Esophagus muscularis mucosa (tissue), 4 donors: Measurements from ENCODE around the gene VGLL4. TPM values are rescaled to one million over a fixed set of nuclear protein-coding genes. Genes with fewer than 3 reads are reported as not detected.

Experiments used
- DNase-seq: peaks from one replicate; pipeline ENCODE4 v3.0.0-alpha.2; 2017; ENCODE audit errors: extremely low spot score
- H3K27ac ChIP-seq, 4 donors: fragments of 200-600 bp; sonication (generic); replicated peaks in 1 of 4; 1 replicate in 3 of 4; 2 replicates in 1 of 4; pipeline ENCODE4 v1.5.1; 2016 to 2019; ENCODE audit warnings: mild to moderate bottlenecking in 1 of 4
- H3K27me3 ChIP-seq, 4 donors: fragments of 200-600 bp; sonication (generic); one replicate each; pipeline versions ENCODE4 v1.5.1 to v1.6.0; 2016 to 2019
- H3K36me3 ChIP-seq, 4 donors: fragments of 200-600 bp; sonication (generic); one replicate each; pipeline ENCODE4 v1.5.1; 2016 to 2019
- H3K4me1 ChIP-seq, 4 donors: fragments of 200-600 bp; sonication (generic); one replicate each; pipeline ENCODE4 v1.5.1; 2016 to 2019
- H3K4me3 ChIP-seq, 4 donors: fragments of 200-600 bp; sonication (generic); 1 replicate in 2 of 4; 2 replicates in 2 of 4; pipeline ENCODE4 v1.5.1; 2016 to 2019; ENCODE audit warnings: mild to moderate bottlenecking in 4 of 4, moderate library complexity in 1 of 4
- H3K9me3 ChIP-seq, 4 donors: fragments of 200-600 bp; sonication (generic); 1 replicate in 3 of 4; 2 replicates in 1 of 4; pipeline ENCODE4 v1.5.1; 2016 to 2019
- EP300 ChIP-seq: sonication (generic); formaldehyde crosslinking; IDR thresholded peaks from one replicate; pipeline ENCODE4 v1.6.1; 2017; ENCODE audit warnings: antibody characterized with exemption
- POLR2A ChIP-seq: fragments of 450-650 bp; IDR thresholded peaks from one replicate; pipeline ENCODE4 v1.6.1; 2017; ENCODE audit warnings: antibody characterized with exemption, moderate library complexity, mild to moderate bottlenecking, low read depth
- POLR2AphosphoS5 ChIP-seq, 2 donors: sonication (generic); formaldehyde crosslinking; IDR thresholded peaks; one replicate each; pipeline ENCODE4 v1.6.1; 2017; ENCODE audit warnings: antibody characterized with exemption in 2 of 2
- WGBS: methylation state at CpG from one replicate; pipeline ENCODE4 v1.1.5; 2018; 5-methylcytosine and 5-hydroxymethylcytosine counted together
- intact Hi-C: fragments of 100-400 bp; cut with DNase I; formaldehyde crosslinking; loops from one replicate; pipeline ENCODE4 v1.15.1; 2023
- total RNA-seq, 4 donors: library from RNA; depleted of rRNA; stranded (reverse); fragments of >200 nt; gene quantifications; one replicate each; pipeline versions ENCODE4 v1.1.0 to v1.2.1, GENCODE V29; 2016
- TF ChIP-seq, protein P1 (sequence below), 3 experiments: fragments of 200-600 bp in 2 of 3; fragments of 450-650 bp in 1 of 3; sonication (generic) in 2 of 3; IDR thresholded peaks; one replicate each; pipeline ENCODE4 v1.5.1; 2017 to 2019; ENCODE audit warnings: antibody characterized with exemption in 3 of 3, mild to moderate bottlenecking in 2 of 3, moderate library complexity in 1 of 3

The VGLL4 gene
- total RNA-seq, 4 donors from 2014 or later: 51.5 to 222 (median 80.7) TPM

GRCh38 chr3:11625376-11626083 lies 18.2 kb downstream of the VGLL4 start:
- H3K4me1 ChIP-seq: peaks cover 52 to 86% (median 69%) of the 10 kb centered on the region in 4 donors

DNA sequence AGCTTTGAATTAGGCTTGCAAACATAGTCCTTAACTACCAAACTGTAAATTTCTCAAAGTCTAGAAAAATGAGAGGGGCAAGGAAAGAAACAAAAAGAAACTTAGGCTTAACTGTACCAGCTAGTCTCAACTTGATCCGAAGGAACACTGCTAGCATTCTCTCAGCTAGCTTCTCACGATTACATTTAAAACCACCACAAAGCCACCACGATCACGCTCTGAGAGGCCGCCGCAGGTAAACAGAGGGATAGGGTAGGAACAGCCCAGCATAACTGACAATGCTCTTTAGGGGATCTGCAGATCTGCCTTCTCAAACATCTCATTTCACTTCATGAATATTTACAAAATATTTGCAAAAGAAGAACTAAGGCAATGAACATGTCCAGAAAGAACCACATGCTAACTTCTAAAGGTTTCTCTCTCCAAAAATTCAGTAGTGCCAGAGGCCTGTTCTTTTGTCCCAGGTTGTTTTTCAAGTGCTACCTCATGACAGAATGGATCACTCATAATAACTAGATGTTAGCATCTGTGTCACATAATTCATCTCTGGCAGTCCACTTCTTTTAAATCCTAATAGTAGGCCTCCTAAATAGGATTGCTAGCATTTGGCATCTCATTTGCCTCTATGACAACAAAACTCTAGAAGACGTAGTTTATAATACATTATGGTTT lies 18.9 kb downstream of the VGLL4 start:
- H3K9me3 ChIP-seq: no peaks in the 10 kb centered on the region
- no peak overlapping the region for H3K27ac ChIP-seq
- DNase-seq: no peak
- WGBS: 88% methylated on average over 7 of the region's 7 CpGs
- no peak overlapping the region for H3K4me3 ChIP-seq
- H3K36me3 ChIP-seq: no peaks in the 10 kb centered on the region
- no peaks in the 10 kb centered on the region for H3K27me3 ChIP-seq
- H3K4me1 ChIP-seq: peaks cover 50 to 86% (median 69%) of the 10 kb centered on the region in 4 donors
- no peak for TF ChIP-seq POLR2A
- no peak for TF ChIP-seq POLR2AphosphoS5 (IDR thresholded peaks at IDR 0.05)
- TF ChIP-seq, protein P1, sequence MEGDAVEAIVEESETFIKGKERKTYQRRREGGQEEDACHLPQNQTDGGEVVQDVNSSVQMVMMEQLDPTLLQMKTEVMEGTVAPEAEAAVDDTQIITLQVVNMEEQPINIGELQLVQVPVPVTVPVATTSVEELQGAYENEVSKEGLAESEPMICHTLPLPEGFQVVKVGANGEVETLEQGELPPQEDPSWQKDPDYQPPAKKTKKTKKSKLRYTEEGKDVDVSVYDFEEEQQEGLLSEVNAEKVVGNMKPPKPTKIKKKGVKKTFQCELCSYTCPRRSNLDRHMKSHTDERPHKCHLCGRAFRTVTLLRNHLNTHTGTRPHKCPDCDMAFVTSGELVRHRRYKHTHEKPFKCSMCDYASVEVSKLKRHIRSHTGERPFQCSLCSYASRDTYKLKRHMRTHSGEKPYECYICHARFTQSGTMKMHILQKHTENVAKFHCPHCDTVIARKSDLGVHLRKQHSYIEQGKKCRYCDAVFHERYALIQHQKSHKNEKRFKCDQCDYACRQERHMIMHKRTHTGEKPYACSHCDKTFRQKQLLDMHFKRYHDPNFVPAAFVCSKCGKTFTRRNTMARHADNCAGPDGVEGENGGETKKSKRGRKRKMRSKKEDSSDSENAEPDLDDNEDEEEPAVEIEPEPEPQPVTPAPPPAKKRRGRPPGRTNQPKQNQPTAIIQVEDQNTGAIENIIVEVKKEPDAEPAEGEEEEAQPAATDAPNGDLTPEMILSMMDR (IDR thresholded peaks at IDR 0.05): no peak
- no peak for TF ChIP-seq EP300
- intact Hi-C loops: no loop called here

More at GRCh38 chr3:11625376-11626083, 18.2 kb downstream of the VGLL4 start:
- H3K4me3 ChIP-seq: no peak overlapping the region
- WGBS: 93% methylated on average over 5 of the region's 5 CpGs
- TF ChIP-seq POLR2AphosphoS5 (IDR thresholded peaks at IDR 0.05) (no peak), POLR2A (no peak), EP300 (no peak)
- TF ChIP-seq, protein P1 (IDR thresholded peaks at IDR 0.05): no peak
- H3K27ac ChIP-seq: no peak overlapping the region
- H3K36me3 ChIP-seq: no peaks in the 10 kb centered on the region
- no peaks in the 10 kb centered on the region for H3K27me3 ChIP-seq
- H3K9me3 ChIP-seq: no peaks in the 10 kb centered on the region
- intact Hi-C loops: no loop called here
- DNase-seq: no peak

DNA sequence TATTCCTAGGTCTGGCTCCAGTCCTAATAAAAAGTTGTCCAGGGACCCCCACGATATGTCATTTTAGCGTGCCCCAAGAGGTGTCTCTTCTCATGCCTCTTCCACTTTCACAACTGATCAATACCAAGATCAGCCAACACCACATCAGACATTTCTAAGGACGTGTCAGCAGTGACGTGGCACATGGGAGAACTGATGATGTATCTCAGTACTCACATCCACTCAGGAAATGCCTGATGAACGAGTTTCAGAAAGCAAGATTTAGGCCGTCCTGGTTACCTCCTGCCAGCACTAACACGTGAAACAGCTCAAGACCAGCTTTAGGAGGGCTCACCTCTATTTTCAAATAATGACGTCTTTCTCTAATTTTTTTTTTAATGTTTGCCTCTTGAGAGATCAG lies 19.6 kb downstream of the VGLL4 start:
- no peaks in the 10 kb centered on the region for H3K36me3 ChIP-seq
- intact Hi-C loops: no loop called here
- H3K27me3 ChIP-seq: no peaks in the 10 kb centered on the region
- H3K9me3 ChIP-seq: no peaks in the 10 kb centered on the region
- 83% methylated on average over 8 of the region's 8 CpGs for WGBS
- no peak overlapping the region for H3K4me3 ChIP-seq
- TF ChIP-seq POLR2AphosphoS5 (IDR thresholded peaks at IDR 0.05) (no peak), EP300 (no peak), POLR2A (no peak)
- TF ChIP-seq, protein P1 (IDR thresholded peaks at IDR 0.05): no peak
- DNase-seq: no peak
- peaks cover 48 to 86% (median 69%) of the 10 kb centered on the region in 4 donors for H3K4me1 ChIP-seq
- no peak overlapping the region for H3K27ac ChIP-seq

- no peaks in the 10 kb centered on the region for H3K27me3 ChIP-seq
- intact Hi-C loops: no loop called here
- TF ChIP-seq EP300 (no peak), POLR2A (no peak)
- H3K4me1 ChIP-seq: peaks cover 45 to 86% (median 74%) of the 10 kb centered on the region in 4 donors
- H3K9me3 ChIP-seq: no peaks in the 10 kb centered on the region
- no peak for DNase-seq
- no peaks in the 10 kb centered on the region for H3K36me3 ChIP-seq
- H3K4me3 ChIP-seq: no peak overlapping the region
- no peak overlapping the region for H3K27ac ChIP-seq
- WGBS: 86% methylated on average over 9 of the region's 9 CpGs
These were observed 20.8 kb downstream of the VGLL4 start for GRCh38 chr3:11622586-11623550.

- H3K9me3 ChIP-seq: no peaks in the 10 kb centered on the region
- no peaks in the 10 kb centered on the region for H3K36me3 ChIP-seq
- peaks cover 51 to 87% (median 72%) of the 10 kb centered on the region in 4 donors for H3K4me1 ChIP-seq
- no peaks in the 10 kb centered on the region for H3K27me3 ChIP-seq
- TF ChIP-seq POLR2A (no peak), POLR2AphosphoS5 (IDR thresholded peaks at IDR 0.05) (no peak), EP300 (no peak)
- TF ChIP-seq, protein P1 (IDR thresholded peaks at IDR 0.05): no peak
- WGBS: 87% methylated on average over 2 of the region's 2 CpGs
- intact Hi-C loops: no loop called here
- DNase-seq: no peak
- H3K4me3 ChIP-seq: no peak overlapping the region
- no peak overlapping the region for H3K27ac ChIP-seq
These were observed 22.6 kb downstream of the VGLL4 start for GRCh38 chr3:11621077-11621476.
